ENCODE measurements around the gene CLEC4A.
"Not testable (repeated sequence)": the region's sequence is repeated elsewhere in the genome, so short reads cannot be mapped to it uniquely, and the experiment has no call there.

The CLEC4A gene

GRCh38 chr12:8096281-8096915 is 27.0 kb upstream of the CLEC4A start:
- H3K36me3 ChIP-seq (ENCODE audit: low read depth), result peaks cover 18% of the 10 kb centered on the region; the same call in 1 of the 2 replicates

DNA sequence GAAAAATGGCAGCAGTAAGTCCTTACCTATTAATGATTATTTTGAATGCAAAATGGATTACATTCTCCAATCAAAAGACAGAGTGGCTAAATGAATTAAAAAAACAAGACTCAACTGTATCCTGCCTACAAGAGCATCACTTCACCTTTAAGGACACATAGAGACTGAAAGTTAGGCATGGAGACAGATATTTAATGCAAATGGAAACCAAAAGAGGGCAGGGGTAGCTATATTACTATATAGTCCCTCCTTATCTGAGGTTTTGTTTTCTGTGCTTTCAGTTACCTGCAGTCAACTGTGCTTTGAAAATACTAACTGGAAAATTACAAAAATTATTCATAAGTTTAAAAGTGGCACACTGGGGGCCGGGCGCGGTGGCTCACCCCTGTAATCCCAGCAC is 24.2 kb upstream of the CLEC4A start:
- TF ChIP-seq, protein P1, sequence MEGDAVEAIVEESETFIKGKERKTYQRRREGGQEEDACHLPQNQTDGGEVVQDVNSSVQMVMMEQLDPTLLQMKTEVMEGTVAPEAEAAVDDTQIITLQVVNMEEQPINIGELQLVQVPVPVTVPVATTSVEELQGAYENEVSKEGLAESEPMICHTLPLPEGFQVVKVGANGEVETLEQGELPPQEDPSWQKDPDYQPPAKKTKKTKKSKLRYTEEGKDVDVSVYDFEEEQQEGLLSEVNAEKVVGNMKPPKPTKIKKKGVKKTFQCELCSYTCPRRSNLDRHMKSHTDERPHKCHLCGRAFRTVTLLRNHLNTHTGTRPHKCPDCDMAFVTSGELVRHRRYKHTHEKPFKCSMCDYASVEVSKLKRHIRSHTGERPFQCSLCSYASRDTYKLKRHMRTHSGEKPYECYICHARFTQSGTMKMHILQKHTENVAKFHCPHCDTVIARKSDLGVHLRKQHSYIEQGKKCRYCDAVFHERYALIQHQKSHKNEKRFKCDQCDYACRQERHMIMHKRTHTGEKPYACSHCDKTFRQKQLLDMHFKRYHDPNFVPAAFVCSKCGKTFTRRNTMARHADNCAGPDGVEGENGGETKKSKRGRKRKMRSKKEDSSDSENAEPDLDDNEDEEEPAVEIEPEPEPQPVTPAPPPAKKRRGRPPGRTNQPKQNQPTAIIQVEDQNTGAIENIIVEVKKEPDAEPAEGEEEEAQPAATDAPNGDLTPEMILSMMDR (IDR thresholded peaks at IDR 0.05; ENCODE audit: poor library complexity, severe bottlenecking), result no peak
- H3K36me3 ChIP-seq (ENCODE audit: low read depth), result 0 out of 2 replicates have a peak, but pooled peaks cover 2% of the 10 kb centered on the region
- no peak overlapping the region for H3K4me3 ChIP-seq (ENCODE audit: severe bottlenecking)
- H3K4me1 ChIP-seq (ENCODE audit: insufficient read depth, poor library complexity, severe bottlenecking), result no peaks in the 10 kb centered on the region
- DNase-seq (ENCODE audit: low spot score) (no peak), ATAC-seq (ENCODE audit: low read depth) (no peak)
- no peak overlapping the region for H3K27ac ChIP-seq (ENCODE audit: poor library complexity, severe bottlenecking)
- no peaks in the 10 kb centered on the region for H3K27me3 ChIP-seq (ENCODE audit: insufficient read depth, poor library complexity, severe bottlenecking)
- no peaks in the 10 kb centered on the region for H3K9me3 ChIP-seq (ENCODE audit: severe bottlenecking)

More at GRCh38 chr12:8096281-8096915, 27.0 kb upstream of the CLEC4A start:
- no peak for ATAC-seq (ENCODE audit: low read depth)
- no peak for DNase-seq (ENCODE audit: low spot score)
- H3K27me3 ChIP-seq (ENCODE audit: insufficient read depth, poor library complexity, severe bottlenecking), result no peaks in the 10 kb centered on the region
- TF ChIP-seq, protein P1 (IDR thresholded peaks at IDR 0.05; ENCODE audit: poor library complexity, severe bottlenecking), result no peak
- no peak overlapping the region for H3K27ac ChIP-seq (ENCODE audit: poor library complexity, severe bottlenecking)
- H3K9me3 ChIP-seq (ENCODE audit: severe bottlenecking), result no peaks in the 10 kb centered on the region
- no peaks in the 10 kb centered on the region for H3K4me1 ChIP-seq (ENCODE audit: insufficient read depth, poor library complexity, severe bottlenecking)
- H3K4me3 ChIP-seq (ENCODE audit: severe bottlenecking), result no peak overlapping the region

DNA sequence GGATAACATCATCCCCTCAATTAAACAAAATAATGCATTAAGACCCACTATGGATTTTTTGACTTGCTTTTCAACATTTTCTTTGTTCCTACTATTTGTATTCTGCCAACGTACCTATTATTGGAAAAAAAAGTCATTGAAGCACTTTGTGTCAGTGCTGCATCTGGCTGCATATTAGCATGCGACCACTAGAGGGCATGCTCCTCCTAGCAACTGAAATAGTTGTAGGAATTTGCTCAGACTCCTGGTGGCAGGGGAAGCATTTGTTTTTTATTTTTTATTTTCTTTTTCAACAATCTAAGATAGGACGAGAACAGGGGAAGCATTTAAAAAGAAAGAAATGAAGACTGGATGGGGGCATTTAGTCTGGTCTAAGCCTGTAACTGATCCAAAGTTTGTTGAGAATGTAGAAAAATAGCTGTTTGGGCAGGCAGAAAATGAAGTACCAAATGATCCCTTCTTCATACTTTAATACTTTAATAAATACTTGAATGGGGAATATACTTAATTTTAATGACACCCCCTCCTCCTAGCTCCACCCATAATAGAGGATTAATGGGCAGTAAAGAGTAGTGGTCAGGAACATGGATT is 14.5 kb upstream of the CLEC4A start:
- DNase-seq (ENCODE audit: low spot score), result no peak
- H3K27ac ChIP-seq (ENCODE audit: poor library complexity, severe bottlenecking), result no peak overlapping the region
- no peaks in the 10 kb centered on the region for H3K27me3 ChIP-seq (ENCODE audit: insufficient read depth, poor library complexity, severe bottlenecking)
- ATAC-seq (ENCODE audit: low read depth), result 0 out of 3 replicates have a peak, but pooled peaks have one; percentile 33
- no peak overlapping the region for H3K4me3 ChIP-seq (ENCODE audit: severe bottlenecking)
- no peaks in the 10 kb centered on the region for H3K36me3 ChIP-seq (ENCODE audit: low read depth)
- H3K9me3 ChIP-seq (ENCODE audit: severe bottlenecking), result no peaks in the 10 kb centered on the region
- no peaks in the 10 kb centered on the region for H3K4me1 ChIP-seq (ENCODE audit: insufficient read depth, poor library complexity, severe bottlenecking)
- TF ChIP-seq, protein P1 (IDR thresholded peaks at IDR 0.05; ENCODE audit: poor library complexity, severe bottlenecking), result peak; percentile 84

- not testable (repeated sequence) for H3K9me3 ChIP-seq (ENCODE audit: severe bottlenecking); H3K4me3 ChIP-seq (ENCODE audit: severe bottlenecking); H3K36me3 ChIP-seq (ENCODE audit: low read depth); ATAC-seq (ENCODE audit: low read depth); H3K4me1 ChIP-seq (ENCODE audit: insufficient read depth, poor library complexity, severe bottlenecking); H3K27ac ChIP-seq (ENCODE audit: poor library complexity, severe bottlenecking); DNase-seq (ENCODE audit: low spot score); H3K27me3 ChIP-seq (ENCODE audit: insufficient read depth, poor library complexity, severe bottlenecking)
These were observed 10.3 kb upstream of the CLEC4A start for GRCh38 chr12:8113117-8113516.

DNA sequence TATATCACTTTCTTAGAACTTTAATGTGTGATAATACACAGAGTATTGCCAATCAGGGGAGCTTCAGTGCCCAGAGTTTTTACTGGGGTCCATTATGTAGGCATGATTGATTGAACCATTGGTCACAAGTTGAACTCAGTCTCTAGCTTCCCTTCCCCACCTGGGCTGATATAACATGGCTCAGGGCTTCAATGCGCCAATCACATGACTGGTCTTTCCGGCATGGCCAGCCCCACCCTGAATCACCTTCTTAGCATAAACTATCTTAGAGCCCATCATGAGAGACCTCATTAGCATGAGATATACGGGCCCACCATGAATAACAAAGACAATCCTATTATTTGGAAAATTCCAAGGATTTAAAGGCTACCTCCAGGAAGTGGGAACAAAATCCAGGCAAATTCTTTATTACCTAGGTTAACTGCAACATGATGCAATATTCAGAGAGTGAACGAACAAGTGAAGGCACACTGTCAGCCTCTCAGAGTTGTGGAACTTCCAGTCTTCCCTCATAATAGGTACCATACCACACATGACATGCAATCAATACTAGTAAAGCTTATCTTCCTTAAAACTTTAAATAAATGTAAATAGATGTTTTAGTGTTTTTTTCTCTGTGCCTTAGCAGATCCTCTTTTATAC is 3.2 kb upstream of the CLEC4A start:
- DNase-seq (ENCODE audit: low spot score), result no peak
- Histone ChIP-seq H3K4me1 (ENCODE audit: insufficient read depth, poor library complexity, severe bottlenecking) (no peaks in the 10 kb centered on the region), H3K4me3 (ENCODE audit: severe bottlenecking) (no peak overlapping the region), H3K9me3 (ENCODE audit: severe bottlenecking) (no peaks in the 10 kb centered on the region), H3K27ac (ENCODE audit: poor library complexity, severe bottlenecking) (no peak overlapping the region), H3K27me3 (ENCODE audit: insufficient read depth, poor library complexity, severe bottlenecking) (no peaks in the 10 kb centered on the region), H3K36me3 (ENCODE audit: low read depth) (no peaks in the 10 kb centered on the region)
- TF ChIP-seq, protein P1 (IDR thresholded peaks at IDR 0.05; ENCODE audit: poor library complexity, severe bottlenecking), result no peak
- ATAC-seq (ENCODE audit: low read depth), result no peak
